GM18870 (cell line): ENCODE data around the gene ISG20.

ENCODE experiments used
- ATAC-seq: cut with Tn5 transposase; IDR thresholded peaks from one replicate; pipeline ENCODE4 v1.9.1; 2021; ENCODE audit warnings: moderate library complexity; ENCODE audit not compliant: unreplicated experiment

Gene ISG20

DNA sequence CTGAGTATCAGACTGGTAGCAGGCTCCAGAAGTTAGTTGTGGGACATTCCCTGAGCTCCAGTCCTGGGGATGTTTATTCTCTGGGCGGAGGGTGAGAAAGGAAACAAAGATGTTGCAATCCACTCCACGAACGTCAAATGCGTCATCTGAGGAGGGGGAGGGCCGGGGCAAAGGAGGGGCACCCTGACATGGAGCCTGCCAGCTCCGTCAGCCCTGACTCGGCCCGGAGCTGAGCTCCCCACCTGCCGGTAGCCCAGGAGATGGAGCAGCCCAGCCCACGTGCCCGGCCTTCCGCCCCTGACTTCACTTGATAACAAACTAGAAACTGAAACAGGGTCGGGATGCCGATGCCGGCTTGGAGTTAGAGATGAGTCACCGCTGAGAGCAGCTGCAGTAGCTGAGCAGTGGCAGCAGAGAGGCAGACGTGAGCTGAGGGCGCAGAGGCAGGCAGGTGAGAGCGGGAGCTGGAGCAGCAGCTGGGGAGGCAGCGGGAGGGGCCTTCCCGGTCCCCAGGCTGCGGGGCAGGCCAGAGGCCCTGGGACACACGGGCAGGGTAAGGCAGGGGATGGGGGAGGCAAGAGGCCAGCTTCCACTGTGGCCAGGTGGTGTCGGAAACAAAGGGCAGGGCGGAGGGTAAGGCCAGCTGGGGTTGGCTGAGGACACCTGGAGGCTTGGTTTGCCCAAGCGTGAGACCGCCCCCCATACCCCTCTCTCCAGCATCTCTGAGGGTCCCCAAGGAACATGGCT, at the start of gene ISG20:
Gene ISG20, plus strand, starts transcription at position 391 of the 747 bp plus-strand sequence. Its CDS starts 351 bp downstream, at position 742.
- ATAC-seq, result peak; percentile 66

DNA sequence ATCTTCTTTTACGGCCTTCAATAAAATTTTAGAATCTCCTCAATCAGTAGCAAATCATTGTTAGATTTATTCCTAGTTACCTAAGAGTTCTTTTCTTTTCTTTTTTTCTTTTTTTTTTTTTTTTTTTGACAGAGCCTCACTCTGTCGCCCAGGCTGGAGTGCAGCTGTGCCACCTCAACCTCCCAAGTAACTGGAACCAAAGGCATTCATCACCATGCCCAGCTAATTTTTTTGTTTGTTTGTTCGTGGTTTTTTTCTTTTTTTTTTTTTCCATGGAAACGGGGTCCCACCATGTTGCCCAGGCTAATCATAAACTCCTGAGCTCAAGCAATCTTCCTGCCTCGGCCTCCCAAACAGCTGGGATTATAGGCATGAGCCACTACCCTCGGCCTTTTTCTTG, 48.1 kb upstream of the ISG20 start:
- ATAC-seq, result no peak

DNA sequence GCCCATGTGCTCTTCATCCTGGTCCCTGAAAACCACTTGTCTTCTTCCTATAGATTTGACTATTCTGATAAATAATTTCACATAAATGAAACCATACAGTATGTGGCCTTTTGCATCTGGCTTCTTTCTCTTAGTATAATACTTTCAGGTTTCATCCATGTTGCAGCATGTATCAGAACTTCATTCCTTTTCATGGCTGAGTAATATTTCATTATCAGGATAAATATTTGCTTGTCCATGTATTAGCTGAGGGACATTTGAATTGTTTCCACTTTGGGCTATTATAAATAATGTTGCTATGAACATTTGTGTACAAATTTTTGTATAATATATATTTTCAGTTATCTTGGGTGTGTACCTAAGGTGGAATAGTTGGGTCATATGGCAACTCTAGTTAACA, 47.4 kb upstream of the ISG20 start:
- no peak for ATAC-seq

DNA sequence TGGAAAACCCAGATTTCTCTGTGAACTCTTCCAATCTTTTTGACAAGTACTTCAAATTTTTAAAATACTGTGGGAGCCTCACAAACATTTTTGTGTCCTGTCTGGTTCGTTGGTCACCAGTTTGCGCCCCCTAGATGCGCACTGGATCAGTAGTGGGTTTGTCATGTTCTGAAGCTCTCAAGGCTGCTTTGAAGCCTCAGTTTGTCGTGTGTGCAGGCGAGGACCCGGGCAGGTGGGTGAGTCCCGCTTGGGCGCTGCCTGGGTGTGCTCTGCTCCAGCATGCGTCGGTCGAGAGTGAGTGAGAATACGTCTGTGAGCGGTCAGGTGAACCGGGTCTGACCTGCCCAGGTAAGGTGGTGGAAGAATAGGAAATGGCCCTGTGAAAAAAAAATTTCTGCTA, 34.9 kb upstream of the ISG20 start:
- no peak for ATAC-seq

DNA sequence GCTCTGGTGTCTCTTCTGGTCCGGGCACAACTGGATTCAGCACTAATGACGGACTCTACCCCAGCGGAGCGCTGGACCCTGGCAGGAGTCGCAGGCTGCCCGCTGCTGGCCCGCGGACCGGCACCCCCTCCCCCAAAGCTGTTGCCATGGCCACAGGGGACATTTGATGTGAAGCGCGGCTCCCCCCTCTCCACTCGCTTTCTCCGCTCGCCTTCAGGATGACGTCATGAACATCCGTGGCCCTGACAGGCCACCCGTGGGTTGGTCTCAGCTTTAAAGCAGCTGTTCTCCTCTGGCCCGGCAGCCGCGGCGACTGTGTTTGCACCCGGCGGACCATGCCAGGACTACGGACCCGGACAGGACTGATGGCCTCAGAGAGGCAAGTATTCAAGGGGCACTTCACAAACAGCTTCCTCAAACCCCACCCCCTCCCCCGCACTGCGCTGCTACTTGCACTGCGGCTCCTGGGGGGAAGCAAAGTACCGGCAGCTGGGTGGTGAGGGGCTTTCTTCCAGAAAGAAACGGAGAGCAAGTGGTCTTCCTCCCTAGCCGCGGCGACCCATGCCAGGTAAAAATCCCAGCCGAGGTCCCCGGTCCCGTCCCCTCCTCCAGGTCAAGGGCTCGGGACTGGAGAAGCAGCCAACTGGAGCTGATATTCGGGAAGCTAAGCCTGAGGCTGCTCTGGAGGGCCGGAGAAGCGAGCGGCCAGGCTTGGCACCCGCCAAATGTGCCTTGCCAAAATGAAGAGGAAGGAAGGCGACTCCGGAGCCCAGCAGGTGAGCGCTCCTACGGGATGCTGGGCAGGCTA, 34.2 kb upstream of the ISG20 start:
- no peak for ATAC-seq

DNA sequence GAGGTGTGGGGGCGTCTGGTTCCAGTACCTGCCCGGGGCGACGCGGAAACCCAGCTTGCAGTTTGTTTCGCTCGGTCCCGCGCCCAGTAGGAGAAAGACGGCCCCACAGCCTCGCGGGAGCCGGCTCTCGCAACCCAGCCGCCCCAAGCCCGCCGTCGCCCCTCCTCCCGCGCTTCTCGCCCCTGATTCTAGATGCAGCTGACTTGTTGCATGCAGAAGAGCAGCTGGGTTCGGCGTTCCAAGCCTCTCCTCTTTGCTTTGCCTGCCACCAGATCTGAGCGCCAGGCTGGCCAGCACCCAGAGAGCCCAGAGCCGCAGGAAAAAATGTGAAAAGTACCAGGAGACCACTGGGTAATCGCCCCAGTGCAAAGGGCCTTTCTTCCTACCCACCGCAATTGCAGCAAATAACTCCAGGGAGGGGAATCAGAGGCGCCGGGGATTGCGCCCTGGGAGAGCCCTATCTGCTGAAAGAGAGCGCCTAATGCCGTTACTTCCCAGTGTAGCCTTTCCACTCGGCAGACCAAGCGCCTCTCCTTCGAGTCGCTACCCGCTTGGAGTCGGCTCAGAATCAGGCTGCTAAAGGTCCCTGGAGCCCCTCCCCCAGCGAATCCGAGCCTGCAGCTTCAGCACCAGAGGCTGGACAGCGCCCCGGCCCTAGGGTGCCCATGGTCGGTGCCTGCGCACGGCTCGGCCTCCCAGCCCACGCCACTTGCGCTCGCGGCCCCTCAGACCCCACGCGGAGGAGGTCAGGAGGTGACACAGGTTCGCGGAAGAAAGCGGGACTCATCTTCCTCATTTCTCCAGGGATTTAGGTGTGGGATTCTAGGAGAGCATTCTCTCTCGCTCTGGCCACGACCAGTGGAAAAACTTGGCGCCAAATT, 33.4 kb upstream of the ISG20 start:
- no peak for ATAC-seq

DNA sequence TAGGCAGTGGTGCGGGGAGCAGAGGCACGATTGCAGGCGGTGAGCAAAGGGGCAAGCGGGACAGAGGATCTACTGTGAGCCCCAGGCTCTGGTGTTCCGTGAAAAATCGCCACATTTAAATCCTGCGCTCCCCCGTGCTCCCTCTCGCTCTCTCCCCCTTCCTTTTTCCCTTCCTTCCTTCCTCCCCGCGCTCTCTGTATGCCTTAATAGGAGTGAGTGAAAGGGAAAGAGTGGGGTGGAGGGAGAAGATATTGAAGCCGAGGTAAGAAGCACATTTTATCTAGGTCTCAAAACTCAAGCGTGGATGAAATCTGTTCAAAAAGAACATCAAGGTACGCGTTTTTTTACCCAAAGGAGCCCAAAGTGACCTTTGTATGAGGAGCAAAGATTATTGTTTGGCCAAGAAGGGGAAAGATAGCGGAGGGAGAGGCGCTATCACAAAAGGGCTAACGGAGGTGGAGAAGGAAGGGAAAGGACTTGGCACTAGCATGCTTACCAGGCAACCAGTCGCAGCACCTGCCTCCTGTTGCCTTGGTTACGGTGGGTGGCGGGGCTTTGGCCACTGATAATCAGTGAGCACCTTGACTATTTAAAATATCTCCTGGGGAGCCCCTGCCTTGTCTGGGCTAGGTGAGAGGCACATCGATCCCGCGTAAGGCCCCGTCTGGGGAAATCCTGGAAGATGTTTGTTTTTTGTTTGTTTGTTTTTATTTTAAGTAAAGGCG, 32.6 kb upstream of the ISG20 start:
- ATAC-seq, result no peak

DNA sequence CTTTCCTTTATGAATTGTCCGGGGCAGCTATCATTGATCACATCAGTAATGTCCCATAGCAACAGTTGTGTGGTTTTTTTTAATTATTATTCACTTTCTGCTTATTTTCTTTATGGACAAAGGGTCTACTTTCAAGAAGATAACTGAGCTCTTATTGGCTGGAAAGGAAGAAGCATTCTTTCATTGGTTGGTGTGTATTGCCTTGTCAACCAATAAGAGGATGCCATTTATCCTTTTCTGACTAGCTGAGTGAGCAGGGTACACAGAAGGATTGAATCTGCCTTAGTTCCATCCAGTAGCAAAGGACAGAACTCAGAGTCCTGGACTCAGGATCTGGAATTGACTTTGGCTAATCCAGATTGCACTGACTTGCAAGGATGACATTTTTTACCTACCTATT, 30.9 kb upstream of the ISG20 start:
- no peak for ATAC-seq

DNA sequence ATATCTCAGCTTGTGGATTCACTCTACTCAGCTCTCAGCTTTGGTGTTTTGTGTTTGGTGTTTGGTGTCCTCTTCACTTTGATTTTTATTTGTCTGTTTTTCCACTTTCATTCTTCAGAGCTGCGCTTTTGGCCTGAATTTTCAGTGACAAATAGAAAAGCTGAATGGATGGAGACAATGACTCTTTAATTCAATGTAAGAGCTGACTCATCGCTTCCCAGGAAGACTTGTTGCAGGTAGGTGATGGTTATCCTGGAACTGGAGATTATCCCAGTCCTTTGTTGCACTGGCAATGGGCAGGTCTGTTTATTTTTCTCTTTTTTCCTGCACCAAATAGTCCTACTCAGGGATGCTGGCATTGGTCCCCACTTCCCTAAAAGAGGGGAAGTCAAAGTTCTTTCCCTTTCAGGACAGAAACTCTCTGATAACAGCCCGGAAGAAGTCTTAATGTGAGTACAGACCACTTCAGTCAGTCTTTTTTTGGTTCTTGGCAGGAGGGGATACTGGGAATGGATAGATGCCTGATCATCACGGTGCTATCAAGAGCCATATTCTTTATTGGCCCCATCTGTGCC, 30.1 kb upstream of the ISG20 start:
- no peak for ATAC-seq

DNA sequence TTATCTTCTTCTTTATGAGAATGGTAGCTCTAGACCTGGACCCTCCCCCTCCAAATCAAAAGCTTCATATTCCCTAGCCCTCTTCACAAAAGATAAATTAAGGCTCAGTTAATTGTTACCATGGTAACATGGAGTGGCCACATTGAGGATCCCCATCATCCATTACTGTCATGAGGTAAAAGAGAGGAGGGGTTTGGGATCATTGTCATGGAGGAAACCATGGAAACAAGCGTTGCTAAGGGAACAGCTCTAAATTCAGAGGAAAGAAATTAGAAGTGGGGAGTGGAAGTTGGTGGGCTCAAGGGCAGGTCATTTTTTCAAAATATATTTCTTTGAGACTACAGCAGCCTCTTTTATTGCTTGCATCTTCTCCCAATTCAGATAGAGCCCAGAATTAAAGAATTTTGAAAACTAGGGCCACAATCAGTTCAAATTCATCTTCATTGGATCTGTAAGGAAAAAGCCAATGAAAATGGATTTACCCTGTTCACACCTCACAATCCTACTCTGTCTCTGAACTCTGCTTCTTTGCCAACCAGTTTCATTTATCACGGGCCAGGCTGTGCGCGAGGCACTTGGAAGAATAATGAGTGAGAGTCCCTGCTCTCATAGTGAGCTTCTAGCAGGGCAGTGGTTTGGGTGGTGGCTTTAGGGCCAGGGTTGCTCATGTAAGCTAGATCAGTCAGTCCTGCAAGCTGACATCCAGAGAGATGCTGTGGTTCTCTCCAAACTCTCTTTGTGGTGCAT, 29.3 kb upstream of the ISG20 start:
- ATAC-seq, result no peak

DNA sequence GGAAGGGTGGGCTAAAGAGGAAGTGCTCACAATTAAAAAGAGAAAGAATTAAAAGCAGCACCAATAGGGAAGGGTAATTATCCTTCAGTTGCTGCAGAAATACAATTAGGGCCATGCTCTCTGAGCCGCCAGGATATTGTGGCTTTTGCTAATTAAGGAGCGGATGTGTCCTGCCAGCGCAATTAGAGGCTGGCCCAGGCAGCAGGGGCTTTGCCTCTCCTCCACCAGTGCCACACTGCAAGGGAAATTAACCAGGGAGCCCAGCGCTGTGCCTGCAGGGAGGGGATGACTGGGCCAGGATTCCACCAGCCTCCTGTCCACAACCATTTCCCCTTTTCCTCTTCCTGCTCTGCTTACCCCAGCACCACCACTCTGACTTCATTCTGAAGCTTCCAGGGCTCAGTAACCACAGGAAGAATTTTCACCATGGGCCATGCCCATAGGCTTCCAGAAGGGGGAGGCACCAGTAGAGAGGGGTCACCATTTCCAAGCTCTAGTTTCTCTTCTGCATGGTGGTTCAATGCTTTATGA, 28.1 kb upstream of the ISG20 start:
- ATAC-seq, result no peak

DNA sequence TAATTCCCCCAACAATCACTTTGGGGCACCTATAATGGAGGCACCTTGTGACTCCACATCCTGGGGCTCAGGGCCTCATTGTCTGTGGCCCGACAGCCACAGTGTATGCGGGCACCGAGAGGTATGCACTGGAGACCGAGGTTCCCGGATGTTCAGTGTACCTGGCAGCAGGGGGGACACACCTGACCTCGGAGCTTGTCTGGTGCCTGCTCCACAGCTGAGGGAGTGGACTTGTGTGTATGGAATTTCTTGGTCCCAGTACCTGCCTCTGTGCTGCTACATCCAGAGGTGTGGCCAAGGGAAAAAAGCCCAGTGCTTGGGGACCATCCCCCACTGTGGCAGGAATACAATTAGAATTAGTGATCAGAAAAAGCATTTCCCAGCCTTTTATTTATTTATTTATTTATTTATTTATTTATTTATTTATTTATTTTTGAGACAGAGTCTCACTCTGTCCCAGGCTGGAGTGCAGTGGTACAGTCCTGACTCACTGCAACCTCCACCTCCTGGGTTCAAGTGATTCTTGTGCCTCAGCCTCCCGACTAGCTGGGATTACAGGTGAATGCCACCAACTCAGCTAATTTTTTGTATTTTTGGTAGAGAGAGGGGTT, 26.5 kb upstream of the ISG20 start:
- no peak for ATAC-seq

DNA sequence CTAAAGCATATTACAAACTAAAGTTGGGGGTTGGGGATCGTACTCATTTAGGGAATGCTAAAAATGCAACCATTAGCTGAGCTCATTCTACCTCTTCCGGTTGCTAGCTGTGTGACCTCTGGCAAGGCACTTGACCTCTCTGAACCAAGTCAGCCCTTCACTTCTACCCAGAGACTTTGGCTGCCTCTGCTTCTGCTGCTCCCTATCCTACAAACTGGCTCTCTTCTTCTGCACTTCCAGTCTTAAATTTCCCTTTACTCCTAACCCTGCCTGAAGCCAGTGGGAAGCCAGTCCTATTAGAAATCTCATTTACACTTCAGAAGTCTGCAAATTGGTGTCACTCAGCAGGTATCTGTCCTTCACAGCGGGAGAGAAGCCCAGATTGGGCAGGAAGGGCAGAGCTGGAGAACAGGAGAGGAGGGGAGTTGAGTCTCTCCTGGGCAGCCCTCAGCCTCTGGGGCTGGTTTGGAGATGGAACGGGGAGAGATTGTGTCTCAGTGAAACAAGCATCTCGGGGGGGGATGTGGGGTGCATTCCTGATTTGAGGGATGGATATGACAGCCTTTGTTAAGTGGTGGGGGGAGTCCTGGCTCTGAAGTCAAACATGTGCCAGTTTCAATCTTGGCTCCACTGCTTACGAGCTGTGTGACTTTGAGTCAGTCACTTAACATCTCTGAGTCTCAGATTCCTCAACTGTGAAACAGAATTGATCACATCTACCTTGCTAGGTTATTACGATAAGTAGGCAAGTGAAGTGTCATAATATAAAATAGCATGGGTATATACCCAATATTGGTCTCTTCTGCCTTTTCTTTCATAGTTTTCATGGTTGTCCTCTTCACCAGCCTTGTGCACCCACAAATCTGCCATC, 25.5 kb upstream of the ISG20 start:
- ATAC-seq, result no peak

DNA sequence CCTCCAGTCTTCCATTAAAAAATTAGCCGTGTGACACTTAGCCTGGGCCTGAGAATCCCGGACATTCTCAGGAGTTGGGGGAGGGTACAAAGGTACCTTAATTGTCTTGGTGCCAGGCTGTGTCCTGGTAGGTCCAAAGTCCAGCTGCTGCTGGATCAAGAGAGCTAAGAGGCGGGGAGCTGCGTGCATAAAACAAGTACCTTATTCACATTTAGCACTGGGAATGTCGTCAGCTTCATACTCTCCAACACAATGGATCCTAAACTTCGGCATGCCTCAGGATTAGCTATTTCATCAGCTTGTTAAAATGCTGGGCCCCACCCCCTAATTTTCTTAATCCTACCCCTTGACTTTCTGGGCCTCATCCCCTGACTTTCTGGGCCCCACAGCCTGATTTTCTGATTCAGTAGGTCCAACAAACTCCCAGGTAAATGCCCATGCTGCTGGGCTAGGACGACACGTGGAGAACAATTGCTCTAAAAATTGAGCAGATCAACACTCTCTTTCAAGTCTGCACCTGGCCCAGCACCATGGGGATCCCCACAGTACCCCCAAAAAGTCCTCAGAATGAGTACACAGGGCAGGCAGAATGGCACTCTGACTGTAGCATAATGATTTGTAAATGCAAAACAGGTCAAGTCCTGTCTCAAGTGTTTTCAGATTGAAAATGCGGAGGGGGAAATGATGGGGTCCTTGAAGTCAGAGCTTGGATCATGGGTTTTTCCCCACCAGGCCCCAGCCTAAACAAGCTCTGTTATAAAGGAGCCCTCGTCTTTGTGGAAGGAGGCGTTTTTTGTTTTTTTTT, 23.3 kb upstream of the ISG20 start:
- peak; percentile 69 for ATAC-seq

DNA sequence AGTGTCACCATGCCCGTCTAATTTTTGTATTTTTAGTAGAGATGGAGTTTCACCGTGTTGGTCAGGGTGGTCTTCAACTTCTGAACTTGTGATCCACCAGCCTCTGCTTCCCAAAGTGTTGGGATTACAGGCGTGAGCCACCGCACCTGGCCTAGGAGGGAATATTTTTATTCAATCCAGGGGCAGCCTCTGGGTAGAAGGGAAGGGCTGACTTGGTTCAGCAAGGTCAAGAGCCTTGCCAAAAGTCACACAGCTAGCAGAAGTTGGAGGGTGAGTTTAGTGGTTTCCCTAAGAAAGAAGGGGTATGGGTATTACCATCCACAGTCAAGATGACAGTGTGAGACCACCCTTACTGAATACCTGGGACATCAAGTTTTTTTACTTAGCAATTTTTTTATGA, 22.6 kb upstream of the ISG20 start:
- ATAC-seq, result no peak

DNA sequence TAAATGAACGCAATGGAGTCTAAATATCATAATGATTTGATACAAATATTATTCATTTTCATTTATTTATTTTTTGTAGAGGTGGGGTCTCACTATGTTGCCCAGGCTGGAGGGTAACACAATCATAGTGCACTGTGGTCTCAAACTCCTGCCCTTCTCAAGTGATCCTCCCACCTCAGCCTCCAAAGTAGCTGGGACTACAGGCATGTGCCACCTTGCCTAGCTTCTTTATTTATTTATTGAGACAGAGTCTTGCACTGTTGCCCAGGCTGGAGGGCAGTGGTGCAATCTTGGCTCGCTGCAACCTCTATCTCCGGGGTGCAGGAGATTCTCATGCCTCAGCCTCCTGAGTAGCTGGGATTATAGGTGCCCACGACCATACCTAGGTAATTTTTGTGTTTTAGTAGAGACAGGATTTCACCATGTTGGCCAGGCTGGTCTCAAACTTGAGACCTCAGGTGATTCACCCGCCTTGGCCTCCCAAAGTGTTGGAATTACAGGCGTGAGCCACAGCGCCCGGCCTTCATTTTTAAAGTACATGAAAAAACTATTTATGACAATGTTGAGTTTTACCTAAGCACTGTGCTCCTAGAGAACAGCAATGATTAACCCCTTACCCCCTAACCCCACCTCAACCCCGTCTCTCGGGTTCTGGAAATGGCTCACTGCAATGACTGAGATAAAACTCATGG, 21.6 kb upstream of the ISG20 start:
- no peak for ATAC-seq

DNA sequence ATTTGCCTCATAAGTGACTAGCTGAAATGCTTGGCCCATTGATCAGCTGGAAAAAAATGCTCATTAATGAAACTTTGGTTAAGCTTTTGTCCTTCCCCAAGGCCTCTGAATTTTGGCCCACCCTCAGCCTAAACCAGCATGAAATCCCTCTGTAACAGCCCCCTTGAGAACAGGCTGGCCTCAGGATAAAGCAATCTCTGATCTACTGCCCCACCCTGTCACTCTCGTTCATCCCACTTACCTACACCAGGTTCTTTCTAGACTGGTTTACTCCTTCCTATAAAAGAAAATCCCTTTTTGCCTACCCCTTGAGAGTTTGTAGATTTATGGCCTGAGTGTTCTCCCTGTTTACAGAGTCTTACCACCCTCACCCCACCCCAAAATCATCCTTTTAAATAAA, 21.0 kb upstream of the ISG20 start:
- no peak for ATAC-seq
